Mesodermal cell (in vitro differentiated cells): ENCODE data around the gene KBTBD6.
"Not testable (repeated sequence)": the region's sequence is repeated elsewhere in the genome, so short reads cannot be mapped to it uniquely, and the experiment has no call there.

Experiments
- H3K27ac ChIP-seq: 2 replicates; pipeline ENCODE4 v1.7.0; 2013; ENCODE audit warnings: mild to moderate bottlenecking, low read depth, low read length, moderate library complexity; ENCODE audit not compliant: severe bottlenecking
- H3K36me3 ChIP-seq: 2 replicates; pipeline ENCODE4 v1.7.1; 2013; ENCODE audit warnings: mild to moderate bottlenecking, low read length, moderate library complexity; ENCODE audit not compliant: control insufficient read depth, insufficient read depth
- H3K4me1 ChIP-seq: one replicate; pipeline ENCODE4 v1.7.1; 2013; ENCODE audit warnings: mild to moderate bottlenecking, low read length; ENCODE audit not compliant: insufficient read depth, control insufficient read depth, poor library complexity, severe bottlenecking
- H3K4me3 ChIP-seq: 2 replicates; pipeline ENCODE4 v1.7.0; 2013; ENCODE audit warnings: low read length, control low read depth, mild to moderate bottlenecking; ENCODE audit not compliant: insufficient read depth, poor library complexity, severe bottlenecking; ENCODE audit errors: extremely low read depth
- H3K9me3 ChIP-seq: 2 replicates; pipeline ENCODE4 v1.7.1; 2013; ENCODE audit warnings: mild to moderate bottlenecking, low read length, moderate library complexity; ENCODE audit not compliant: control insufficient read depth
- WGBS, 2 experiments: methylation state at CpG; one replicate each; pipeline ENCODE4 v1.1.5; 2013; ENCODE audit warnings: missing lambda C conversion rate in 2 of 2; ENCODE audit not compliant: insufficient coverage in 2 of 2; 5-methylcytosine and 5-hydroxymethylcytosine counted together

KBTBD6 gene

DNA sequence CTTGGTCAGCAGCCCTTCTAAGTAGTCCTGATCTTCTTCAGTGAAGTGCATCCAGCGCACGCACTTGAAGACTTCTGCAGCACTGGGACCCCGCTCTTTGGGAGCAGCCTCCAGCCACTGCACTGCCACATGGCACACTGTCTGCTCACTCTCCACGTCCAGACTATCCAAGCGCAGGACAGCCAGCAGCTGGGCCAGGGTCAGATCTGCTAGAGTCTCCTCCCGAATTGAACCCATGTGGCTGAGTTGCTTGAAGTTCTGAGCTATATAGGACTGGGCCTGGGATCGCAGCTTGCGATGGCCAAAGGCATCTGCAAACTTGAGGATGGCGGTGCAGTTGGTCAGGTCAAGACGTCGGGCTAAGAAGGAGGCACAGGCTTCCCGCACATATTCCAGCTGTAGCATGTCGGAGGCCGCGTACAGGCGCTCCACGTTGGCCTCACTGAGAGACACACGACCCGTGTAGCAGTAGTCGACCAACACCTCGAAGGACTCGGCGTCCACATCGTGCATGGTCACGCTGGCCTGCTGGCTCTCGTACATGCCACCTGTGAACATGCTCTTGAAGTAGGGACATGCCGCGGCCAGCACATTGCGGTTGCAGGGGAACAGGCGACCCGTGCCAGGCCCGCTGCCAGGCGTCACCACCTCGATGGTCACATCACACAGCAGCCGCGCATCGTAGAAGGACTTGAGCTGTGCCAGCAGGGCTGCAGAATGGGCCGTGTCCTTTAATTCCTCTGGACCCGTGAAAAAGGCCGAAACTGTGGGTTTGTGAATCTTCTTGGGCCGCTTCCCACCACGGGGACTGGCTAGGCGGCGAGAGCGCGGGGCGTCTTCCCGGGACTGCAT, 716 bp downstream of the KBTBD6 start:
- 44 to 52% methylated on average over 35 to 42 of the region's 48 CpGs for WGBS, 2 experiments
- Histone ChIP-seq H3K27ac (peak overlapping the region; percentile 78), H3K4me3 (peak overlapping the region; percentile 54)
- not testable (repeated sequence) for H3K4me1 ChIP-seq, H3K36me3 ChIP-seq, H3K9me3 ChIP-seq

GRCh38 chr13:41131189-41131588, 1.4 kb downstream of the KBTBD6 start:
- not testable (repeated sequence) for H3K4me1 ChIP-seq, H3K36me3 ChIP-seq, H3K4me3 ChIP-seq, H3K9me3 ChIP-seq, H3K27ac ChIP-seq
- WGBS, 2 experiments: 93 to 100% methylated on average over 2 to 3 of the region's 4 CpGs

DNA sequence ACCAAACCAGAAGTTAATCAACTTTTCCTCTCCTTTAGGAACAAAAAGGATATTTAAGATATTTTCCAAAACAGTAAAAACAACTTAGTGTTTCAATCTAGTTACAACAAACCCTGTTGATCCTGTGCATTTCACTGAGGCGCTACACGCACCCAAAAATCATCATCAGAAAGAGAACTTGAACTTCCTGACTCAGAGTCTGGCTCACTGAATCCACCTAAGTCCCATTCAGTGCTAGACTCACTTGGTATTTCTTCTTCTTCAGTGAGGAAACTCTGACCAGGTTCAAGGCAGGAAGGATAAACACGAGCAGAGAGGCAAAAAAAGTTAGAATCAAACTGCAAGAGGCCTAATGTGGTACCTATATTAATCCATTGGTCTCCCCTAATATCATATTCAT, 2.2 kb downstream of the KBTBD6 start:
- H3K9me3 ChIP-seq: no peaks in the 10 kb centered on the region
- H3K27ac ChIP-seq: no peak overlapping the region
- peaks cover 8% of the 10 kb centered on the region for H3K4me1 ChIP-seq
- no peak overlapping the region for H3K4me3 ChIP-seq
- WGBS, 2 experiments: 88 to 100% methylated on average over 2 to 3 of the region's 3 CpGs
- peaks cover 4% of the 10 kb centered on the region for H3K36me3 ChIP-seq

GRCh38 chr13:41127701-41128100, 4.9 kb downstream of the KBTBD6 start:
- 86% methylated on average over 1 of the region's 3 CpGs; no CpG with 5 or more reads in 1 of the 2 experiments for whole genome bisulfite sequencing, 2 experiments
- H3K4me3 ChIP-seq: no peak overlapping the region
- H3K27ac ChIP-seq: no peak overlapping the region
- H3K4me1 ChIP-seq: no peaks in the 10 kb centered on the region
- H3K36me3 ChIP-seq: peaks cover 4% of the 10 kb centered on the region
- H3K9me3 ChIP-seq: no peaks in the 10 kb centered on the region

DNA sequence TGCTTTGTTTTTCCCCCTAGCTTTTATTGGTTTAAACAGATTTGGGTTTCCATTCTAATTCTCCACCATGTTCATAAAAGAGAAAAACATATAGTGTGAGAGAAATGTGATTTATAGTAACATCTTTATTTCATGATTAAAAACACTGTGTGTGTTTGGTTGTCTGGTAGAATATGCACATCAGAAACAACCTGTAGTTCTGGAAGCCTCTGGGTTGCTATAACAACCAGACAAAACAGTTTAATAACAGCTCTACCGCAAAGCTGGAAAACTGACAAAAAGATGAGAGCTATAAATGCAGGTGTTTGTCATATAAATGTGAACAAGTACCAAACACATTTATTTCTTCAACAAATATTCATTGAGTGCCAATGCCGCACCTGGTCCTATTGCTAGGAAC, 9.8 kb downstream of the KBTBD6 start:
- no peak overlapping the region for H3K27ac ChIP-seq
- no peaks in the 10 kb centered on the region for H3K4me1 ChIP-seq
- H3K4me3 ChIP-seq: no peak overlapping the region
- no peaks in the 10 kb centered on the region for H3K36me3 ChIP-seq
- H3K9me3 ChIP-seq: no peaks in the 10 kb centered on the region
- 100% methylated on average over 1 of the region's 2 CpGs; no CpG with 5 or more reads in 1 of the 2 experiments for WGBS, 2 experiments

DNA sequence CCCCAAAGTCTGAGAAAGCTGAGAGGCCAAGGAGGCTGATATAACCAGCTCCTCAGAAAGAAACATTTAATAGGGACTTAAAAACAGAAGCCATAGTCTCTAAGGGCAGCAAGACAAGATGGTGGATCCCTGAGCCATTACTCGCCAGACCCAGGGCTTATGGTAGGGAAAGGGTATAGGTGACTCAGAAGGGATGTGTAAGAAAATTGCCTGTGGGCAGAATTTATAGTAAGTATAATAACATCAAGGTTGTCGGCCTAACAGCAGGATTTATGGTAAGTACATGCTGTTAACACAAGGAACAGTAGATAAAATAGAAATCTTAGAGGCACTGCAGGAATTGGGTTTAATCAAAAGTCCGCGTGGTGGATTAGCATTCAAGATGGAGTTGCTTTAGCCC, 14.7 kb downstream of the KBTBD6 start:
- WGBS, 2 experiments: 88 to 91% methylated on average over 2 to 4 of the region's 4 CpGs
- H3K27ac ChIP-seq: no peak overlapping the region
- no peak overlapping the region for H3K4me3 ChIP-seq
- H3K36me3 ChIP-seq: no peaks in the 10 kb centered on the region
- H3K9me3 ChIP-seq: no peaks in the 10 kb centered on the region
- H3K4me1 ChIP-seq: no peaks in the 10 kb centered on the region

- Histone ChIP-seq H3K9me3 (no peaks in the 10 kb centered on the region), H3K4me1 (no peaks in the 10 kb centered on the region), H3K4me3 (no peak overlapping the region), H3K36me3 (no peaks in the 10 kb centered on the region), H3K27ac (no peak overlapping the region)
- 88 to 93% methylated on average over 7 of the region's 7 CpGs for WGBS, 2 experiments
These were observed 21.1 kb downstream of the KBTBD6 start for GRCh38 chr13:41111454-41111853.

- 79 to 85% methylated on average over 4 to 6 of the region's 7 CpGs for WGBS, 2 experiments
- no peaks in the 10 kb centered on the region for H3K36me3 ChIP-seq
These were observed 25.0 kb downstream of the KBTBD6 start for GRCh38 chr13:41107584-41108014.

DNA sequence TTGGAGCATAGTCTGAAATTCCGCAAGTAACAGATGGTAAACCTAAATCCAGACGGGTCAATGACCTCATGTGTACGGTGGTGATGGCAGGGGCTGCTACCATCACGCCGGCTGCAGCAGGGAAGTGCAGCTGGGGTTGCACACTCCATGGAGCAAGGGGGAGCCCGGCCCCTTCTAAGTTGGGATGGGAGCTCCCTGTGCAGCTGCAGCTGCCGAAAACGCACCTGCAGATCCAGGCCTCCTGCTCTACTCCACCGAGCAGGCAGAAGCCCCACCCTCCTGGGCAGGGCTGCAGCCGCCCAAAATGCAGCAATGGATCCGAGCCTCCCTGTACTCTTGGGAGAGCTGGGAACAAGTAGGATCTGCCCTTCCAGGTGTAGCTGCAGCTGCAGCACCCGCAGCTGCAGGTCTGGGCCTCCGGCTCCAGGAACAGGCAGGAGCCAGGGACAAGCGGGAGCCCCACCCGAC, 25.5 kb downstream of the KBTBD6 start:
- H3K4me1 ChIP-seq: no peaks in the 10 kb centered on the region
- no peak overlapping the region for H3K27ac ChIP-seq
- no peaks in the 10 kb centered on the region for H3K36me3 ChIP-seq
- 89 to 95% methylated on average over 8 to 11 of the region's 15 CpGs for WGBS, 2 experiments
- H3K9me3 ChIP-seq: no peaks in the 10 kb centered on the region
- H3K4me3 ChIP-seq: no peak overlapping the region

More at GRCh38 chr13:41107584-41108014, 25.0 kb downstream of the KBTBD6 start:
- no peaks in the 10 kb centered on the region for H3K4me1 ChIP-seq
- H3K27ac ChIP-seq: no peak overlapping the region
- H3K9me3 ChIP-seq: no peaks in the 10 kb centered on the region
- no peak overlapping the region for H3K4me3 ChIP-seq

DNA sequence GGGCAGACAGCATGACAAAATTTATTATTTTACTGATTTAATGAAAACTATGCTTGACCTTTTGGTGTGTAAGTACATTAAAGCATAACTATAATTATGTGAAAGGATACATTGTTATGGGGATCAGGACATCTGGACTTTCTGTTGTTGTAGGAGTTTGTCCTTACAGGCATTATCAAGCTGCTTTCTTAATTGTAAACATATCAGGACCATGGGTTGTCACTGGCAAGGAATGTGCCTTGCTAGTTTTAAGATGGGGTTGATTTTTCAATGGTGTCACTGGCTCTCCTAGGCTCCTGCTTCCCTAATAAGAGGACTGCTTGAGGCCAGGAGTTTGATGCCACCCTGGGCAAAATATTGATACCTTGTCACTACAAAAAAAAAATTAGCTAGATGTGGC, 32.6 kb downstream of the KBTBD6 start:
- no peaks in the 10 kb centered on the region for H3K4me1 ChIP-seq
- no peaks in the 10 kb centered on the region for H3K36me3 ChIP-seq
- H3K27ac ChIP-seq: no peak overlapping the region
- no peak overlapping the region for H3K4me3 ChIP-seq
- no peaks in the 10 kb centered on the region for H3K9me3 ChIP-seq

GRCh38 chr13:41098761-41099160, 33.8 kb downstream of the KBTBD6 start:
- Histone ChIP-seq H3K9me3 (no peaks in the 10 kb centered on the region), H3K27ac (no peak overlapping the region), H3K36me3 (no peaks in the 10 kb centered on the region), H3K4me1 (no peaks in the 10 kb centered on the region), H3K4me3 (no peak overlapping the region)
- 100% methylated on average over 1 of the region's 1 CpG; no CpG with 5 or more reads in 1 of the 2 experiments for WGBS, 2 experiments
